GM21723 (cell line): ENCODE measurements around the gene FMNL1.

Experiments
- ATAC-seq: cut with Tn5 transposase; IDR thresholded peaks from one replicate; pipeline ENCODE4 v1.9.1; 2021; ENCODE audit warnings: mild to moderate bottlenecking, moderate library complexity; ENCODE audit not compliant: unreplicated experiment

The FMNL1 gene

GRCh38 chr17:45277216-45277849, 55.6 kb downstream of the FMNL1 start:
- ATAC-seq = no peak

- ATAC-seq = no peak
Measured at GRCh38 chr17:45277992-45278391, 56.3 kb downstream of the FMNL1 start.

DNA sequence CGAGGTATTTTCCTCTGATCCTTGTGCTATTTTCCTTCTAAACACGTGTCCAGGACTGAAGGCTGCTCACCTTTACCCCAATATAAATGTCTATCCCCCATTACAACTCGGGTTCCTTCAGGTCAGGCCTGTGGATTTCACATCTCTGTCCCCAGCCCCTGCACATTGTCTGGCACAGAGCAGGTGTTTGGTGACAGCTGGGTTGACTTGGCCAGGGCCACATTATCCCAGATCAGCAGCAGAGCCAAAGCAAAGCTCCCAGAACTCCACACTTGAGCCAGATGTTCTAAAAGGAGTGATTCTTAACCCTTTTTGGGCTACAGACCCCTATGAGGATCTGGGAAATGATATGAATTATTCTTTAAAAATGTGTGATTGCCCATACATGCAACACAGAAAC, 58.2 kb downstream of the FMNL1 start:
- ATAC-seq = no peak

DNA sequence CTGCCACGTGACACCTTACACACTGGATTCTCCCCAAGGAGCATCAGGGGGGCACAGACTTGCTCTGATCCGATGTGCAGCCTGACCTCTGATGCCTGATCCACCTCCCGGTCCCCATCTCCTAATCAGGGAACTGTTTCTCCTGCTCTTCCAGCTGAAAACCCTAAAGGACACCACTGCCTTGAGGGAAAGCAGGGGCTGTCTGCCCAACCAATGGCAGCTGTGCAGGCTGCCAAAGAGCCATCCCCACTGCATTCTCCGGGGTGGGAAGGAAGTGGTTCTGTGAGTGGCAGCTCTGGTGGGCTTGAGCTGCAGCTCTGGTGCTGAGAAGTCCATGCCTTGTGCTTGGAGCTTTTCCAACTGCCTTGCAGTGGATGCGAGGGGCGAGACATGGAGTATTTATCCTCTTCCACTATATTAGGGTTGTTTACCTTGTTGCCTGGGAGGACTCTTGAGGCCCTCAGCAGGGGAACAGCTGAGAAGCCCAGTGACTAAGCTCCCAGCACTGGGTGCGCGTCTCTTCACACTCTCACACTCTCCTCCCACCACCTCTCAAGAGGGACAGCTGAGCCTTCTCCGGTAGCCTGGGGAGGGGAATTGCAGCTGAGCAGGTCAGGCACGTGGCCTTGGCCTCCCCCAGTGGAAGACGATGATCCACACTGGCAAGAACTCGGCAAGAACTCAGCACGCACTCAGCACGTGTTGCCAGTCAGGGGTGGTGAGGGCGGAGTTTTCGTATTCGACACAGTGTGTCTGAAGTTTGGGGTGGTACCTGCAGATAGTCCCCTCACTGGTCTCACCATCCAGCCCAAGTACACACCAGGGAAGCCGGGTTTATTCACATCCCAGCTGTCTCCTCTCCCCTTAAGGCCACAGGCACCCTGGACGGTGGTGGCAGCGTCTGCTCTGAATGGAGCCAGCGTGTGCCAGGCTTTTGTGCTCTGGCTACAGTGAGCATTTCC, 61.3 kb downstream of the FMNL1 start:
- no peak for ATAC-seq

DNA sequence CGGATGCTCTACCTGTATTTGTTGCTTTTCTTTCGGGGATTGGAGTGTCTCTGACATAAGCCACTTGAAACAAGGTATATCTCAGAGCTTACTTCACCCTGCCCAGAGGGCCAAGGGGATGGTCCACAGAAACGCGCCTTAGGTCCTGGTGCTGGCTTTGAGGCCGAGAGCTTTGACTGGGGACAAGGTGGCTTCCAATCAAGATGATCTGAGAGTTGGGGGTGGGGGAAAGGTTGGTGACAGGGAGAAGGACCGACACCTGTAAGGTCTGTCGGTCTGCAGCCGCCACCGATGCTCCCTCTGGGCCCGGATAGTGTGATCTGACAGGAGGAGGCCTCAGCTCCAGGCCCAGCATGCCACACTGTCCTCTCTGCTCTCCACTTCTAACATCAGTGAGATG, 62.0 kb downstream of the FMNL1 start:
- no peak for ATAC-seq

DNA sequence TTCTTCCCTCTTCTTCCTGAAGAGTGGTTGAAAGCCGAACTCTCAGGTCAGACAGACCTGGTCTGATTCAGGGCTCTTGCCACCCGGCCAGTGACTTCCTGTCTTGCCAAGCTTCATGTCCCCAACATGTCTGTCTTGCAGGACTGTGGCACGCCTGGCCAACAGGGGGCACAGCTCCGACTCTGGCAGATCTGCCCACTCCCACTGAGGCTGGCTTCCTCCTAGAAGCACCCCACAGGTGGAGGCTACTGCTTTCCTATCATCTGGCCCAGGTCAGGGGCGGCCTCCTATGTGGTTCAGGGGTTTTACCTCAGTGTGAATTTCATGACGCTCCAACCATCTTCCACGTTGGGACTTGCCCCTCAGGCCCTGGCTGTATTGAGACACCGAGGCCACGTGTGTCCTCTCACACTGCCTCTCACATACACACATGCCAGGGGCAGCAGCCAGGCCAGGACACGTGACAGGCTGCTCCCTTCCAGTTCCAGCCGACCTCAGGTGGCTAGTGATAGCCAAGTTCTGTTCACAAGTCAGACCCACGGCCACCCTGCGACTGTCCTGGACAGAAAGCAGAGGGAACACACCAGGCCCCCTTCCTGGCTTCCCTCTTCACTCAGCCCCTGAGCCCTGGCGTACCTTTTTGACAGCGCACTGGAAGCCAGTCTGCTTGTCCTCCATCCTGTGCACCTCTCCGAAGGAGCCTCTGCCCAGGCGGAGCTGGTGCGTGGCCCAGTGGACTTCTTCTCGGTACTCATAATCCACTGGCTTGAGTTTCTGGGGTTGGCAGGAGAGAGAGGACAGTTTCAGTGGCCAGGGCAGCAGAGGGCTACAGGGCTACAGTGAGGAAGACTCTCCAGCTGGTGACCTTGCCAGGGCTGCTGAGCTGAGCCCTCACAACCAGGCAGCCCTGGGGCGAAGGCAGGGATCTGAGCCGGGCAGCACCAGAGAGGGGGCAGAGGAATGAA, 62.8 kb downstream of the FMNL1 start:
- no peak for ATAC-seq

DNA sequence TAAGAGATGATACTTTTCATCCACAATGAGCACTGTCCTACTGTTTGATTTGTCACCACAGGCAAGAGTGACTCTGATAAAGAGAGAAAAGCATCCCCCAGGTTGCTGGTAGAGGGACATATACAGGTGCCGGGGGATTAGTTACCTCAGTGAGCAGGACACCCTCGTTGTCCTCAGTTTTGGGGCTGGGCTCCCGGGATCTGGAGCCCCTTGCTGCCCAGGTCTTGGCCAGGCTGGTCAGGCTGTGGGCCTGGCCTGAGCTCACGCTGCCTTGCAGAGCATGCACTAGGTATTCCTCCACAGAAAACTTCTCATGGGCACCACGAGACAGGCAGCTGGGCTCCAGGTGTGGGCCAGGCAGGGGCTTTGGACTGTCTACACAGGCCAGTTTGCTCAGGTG, 64.6 kb downstream of the FMNL1 start:
- no peak for ATAC-seq

GRCh38 chr17:45287526-45288500, 66.1 kb downstream of the FMNL1 start:
- ATAC-seq = no peak

DNA sequence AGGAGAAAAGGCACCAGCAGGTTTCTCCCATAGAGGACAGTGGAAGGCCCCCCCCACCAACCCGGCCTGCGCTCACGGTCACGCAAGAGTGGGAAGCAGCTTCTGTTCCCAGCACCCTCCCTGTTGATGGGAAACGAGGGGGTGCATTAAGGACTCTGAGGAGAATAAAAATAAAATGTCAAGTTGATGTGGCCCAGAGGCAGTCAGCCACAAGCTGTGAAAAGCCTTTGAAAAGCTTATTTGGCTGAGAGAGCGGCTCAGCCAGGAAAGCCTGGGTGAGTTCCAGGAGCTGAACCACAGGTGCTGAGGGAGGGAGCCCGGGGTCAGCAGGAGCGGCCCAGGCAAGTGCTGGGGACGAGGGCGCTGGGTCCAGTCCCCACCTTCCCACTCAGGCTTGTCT, 67.1 kb downstream of the FMNL1 start:
- no peak for ATAC-seq

- ATAC-seq = no peak
Measured at GRCh38 chr17:45289301-45290268, 67.9 kb downstream of the FMNL1 start.

DNA sequence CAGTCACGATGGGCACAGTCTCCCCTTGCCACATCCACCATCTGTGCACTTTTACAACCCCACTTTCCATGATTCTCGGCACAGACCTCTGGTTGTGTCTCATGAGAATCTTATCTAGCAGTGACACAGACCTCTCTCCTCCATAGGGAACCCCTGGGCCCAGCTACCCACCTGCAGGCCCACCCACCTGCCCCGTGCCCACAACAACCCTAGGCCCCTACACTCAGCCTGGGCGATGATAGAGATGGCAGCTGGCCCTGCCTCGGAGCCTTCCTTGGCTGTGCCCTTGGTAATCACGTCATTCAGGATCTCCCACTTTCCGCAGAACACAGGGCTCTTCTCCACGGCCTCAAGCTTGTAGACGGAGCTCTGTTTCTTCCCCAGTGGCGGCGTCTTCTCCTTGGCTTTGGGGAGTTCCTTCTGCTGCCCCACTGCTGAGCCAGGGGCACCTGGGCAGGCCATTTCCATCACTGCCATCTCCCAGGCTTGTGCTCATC, 68.6 kb downstream of the FMNL1 start:
- ATAC-seq = no peak

DNA sequence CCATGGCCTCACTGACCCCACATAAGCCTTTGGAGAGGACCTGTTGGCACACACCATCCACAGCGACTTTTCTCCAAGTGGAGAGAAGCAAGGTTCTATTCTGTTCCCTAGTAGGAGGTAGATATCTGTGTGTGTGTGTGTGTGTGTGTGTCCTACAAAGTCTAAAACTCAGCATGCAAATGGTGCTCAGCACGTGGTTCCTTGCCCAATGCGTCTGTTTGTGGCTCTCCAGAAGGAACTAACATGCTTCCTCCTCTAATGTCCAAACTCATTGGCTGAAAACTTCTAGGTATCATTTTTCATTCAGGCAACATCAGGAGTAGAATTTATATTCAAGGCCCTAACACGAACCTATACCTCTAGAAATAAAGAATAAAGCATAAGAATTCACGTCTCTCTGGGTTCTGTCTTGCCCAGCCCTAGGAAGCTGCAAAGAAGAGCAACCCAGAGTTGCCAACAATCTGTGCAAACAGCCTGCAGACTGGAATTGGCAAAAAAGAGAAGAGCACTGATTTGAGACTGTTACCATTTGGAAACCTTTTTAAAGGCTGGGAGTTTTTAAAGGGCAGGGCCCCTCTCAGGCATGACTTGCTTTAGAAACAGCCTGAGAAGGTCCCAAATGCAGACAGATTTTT, 69.6 kb downstream of the FMNL1 start:
- ATAC-seq = no peak

DNA sequence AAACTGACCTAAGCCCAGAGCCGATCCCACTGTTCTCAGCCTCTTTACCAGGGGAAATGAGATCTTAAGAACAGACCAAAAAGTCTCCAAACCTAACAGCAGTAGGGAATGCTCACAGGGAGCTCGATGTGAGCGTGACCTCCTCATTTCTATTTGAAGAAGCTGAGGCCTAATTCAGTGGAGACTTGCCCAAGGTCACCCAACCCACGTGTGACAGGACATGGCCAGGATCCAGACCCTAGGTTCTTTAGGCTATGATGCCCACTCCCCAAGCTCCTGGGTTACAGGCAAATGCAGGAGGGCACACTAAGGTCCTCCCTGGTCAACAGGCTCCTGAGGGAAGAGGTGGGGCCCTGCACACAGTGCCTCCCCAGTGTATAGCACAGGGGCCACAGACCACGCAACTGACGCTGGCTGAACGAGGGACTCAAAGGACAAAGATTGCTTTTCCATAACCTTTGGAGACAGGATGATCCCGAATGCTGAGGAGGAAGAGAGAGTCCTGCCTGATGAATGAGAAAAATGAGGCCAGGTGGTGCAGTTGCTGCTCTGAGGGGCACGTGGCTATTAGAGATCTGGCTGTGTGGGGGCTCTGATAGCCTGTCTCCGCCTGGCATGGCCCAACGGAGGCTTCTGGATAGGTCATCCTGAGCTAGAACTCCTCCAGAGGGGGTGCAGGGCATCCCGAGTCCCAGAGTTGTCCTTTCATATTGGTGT, 71.2 kb downstream of the FMNL1 start:
- ATAC-seq = no peak

DNA sequence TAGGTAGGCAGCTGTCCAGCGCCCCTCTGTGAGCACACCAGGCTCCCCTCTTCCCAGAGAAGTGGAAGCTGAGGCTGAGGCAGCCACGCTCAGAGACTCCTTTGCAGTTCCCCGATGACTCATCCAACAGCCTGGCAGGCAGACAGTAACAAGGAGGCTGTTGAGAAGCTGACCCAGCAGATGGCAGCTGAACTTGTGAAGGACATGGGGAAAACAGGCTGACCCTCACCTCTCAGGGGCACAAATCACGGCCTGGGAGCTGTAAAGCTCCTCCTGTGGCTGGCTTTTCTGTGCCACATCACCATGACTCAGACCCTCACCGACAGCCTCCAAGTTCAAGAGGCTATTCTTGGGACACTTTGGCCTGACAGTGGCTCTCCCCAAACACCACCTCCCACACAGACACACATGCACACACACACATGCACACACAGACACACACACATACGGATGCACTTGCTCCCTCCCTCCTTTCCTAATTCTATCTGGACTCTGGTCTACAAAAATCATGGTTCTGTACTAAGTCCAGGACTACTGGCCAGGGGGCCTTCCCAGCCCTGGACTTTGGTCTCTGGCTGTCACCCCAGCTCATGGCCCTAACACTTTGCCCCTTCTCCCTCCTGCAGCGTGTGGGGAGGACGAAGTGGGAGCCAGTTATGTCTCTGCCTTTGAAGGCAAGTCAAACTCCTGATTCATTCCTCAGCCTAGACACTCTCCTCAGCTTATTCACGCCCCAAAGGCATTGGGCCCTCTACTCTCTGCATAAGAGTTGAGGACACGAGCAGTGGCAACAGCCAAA, 71.9 kb downstream of the FMNL1 start:
- ATAC-seq = no peak

DNA sequence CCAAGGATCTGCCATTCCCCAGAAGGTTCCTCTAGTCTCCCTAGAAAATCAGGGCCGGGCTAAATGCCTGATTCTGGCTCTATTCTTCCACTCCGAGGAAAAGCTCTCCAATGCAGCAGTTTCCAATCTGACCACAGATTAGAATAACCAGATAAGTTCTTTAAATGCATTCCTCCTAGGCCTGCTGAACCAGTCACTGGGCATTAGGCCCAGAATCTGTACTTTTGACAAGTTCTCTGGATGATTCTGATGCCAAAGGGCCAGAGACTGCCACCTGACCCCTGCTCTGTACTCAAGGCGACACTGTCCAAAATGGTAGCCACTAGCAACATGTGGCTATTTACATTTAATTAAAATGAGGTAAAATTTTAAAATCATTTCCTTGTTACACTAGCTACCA, 72.8 kb downstream of the FMNL1 start:
- no peak for ATAC-seq

GRCh38 chr17:45296003-45296832, 74.5 kb downstream of the FMNL1 start:
- ATAC-seq = no peak
